ENCODE data around the gene SLU7.

The SLU7 gene

GRCh38 chr5:160363660-160364395, 55.1 kb downstream of the SLU7 start:
- no peak for DNase-seq

GRCh38 chr5:160363211-160363610, 55.7 kb downstream of the SLU7 start:
- no peak for DNase-seq

DNA sequence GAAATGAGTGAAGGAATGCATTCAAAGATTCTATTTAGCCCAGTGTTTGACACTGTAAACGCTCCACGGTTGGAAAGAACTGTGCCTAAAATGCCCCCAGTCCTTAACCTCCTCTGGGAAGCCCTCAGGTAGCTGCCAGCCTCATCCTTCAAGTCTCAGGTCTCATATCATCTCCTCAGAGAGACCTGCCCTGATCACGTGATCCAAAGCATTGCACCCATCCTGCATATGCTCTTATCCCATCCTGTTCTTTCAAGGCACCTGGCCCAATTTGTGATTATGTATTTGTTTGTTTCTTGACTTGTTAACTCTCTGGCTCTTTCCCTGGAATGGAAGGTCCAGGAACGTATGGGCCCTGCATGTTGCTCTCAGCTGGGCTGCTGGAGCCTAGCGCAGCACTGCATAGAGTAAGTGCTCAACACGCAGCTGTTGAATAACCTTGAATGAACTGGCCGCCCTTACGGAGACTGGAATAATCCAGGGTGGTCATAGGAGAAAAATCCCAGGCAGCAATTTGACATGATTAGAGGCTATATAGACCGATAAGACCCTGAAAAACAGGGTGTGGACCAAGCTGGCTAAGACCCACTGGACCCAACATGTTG, 57.2 kb downstream of the SLU7 start:
- DNase-seq, result no peak

- no peak for DNase-seq
Measured at GRCh38 chr5:160360310-160360709, 58.6 kb downstream of the SLU7 start.

DNA sequence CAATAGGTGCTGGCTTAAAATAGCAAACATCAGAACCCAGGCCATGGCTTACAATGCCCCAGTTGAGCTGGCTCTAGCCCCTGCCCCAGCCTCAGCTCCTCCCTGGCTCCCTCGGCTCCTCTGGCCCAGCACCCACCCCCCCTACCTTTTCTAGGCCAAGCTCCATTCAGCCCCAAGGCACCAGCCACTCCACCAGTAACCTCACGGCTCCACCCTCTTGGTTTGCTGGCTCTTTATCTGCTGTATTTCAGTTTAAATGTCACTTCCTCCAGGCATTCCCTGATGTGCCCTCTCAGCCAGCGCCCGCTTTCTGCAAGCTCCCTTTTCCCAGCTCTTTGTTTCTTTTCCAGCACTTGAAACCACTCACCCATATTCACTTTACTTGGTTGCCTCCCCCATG, 59.1 kb downstream of the SLU7 start:
- no peak for DNase-seq

GRCh38 chr5:160359242-160359641, 59.6 kb downstream of the SLU7 start:
- no peak for DNase-seq

- no peak for DNase-seq
Measured at GRCh38 chr5:160357861-160358411, 60.9 kb downstream of the SLU7 start.

GRCh38 chr5:160357394-160357793, 61.5 kb downstream of the SLU7 start:
- no peak for DNase-seq

- no peak for DNase-seq
Measured at GRCh38 chr5:160356550-160357347, 62.1 kb downstream of the SLU7 start.

GRCh38 chr5:160354666-160355065, 64.2 kb downstream of the SLU7 start:
- no peak for DNase-seq

- no peak for DNase-seq
Measured at GRCh38 chr5:160353379-160353778, 65.5 kb downstream of the SLU7 start.

- no peak for DNase-seq
Measured at GRCh38 chr5:160352308-160352707, 66.6 kb downstream of the SLU7 start.

Measured in activated CD4-positive, alpha-beta T cell treated with anti-CD3 and anti-CD28 coated beads for 48 hours (primary cell).